ENCODE data around the gene GAPT.
"Not testable (repeated sequence)": the region's sequence is repeated elsewhere in the genome, so short reads cannot be mapped to it uniquely, and the experiment has no call there.

Gene GAPT

DNA sequence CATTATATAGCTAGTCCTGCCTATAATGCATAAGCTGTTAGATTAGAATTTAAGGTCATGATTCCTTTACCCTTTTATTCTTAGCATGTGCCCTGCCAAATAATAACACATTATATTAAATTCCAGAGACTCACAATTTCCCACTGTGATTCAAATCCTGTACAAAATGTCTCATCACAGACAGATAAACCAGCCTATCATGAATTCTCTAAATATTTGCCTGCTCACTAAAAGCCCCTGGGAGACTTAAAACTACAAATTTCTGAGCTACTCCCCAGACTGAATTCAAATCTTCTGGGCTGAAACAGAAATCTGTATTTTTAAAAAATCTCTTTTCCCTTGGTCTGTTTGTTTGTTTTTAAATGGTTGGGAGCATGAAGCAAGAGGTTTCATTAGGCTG, 32.7 kb downstream of the GAPT start:
- DNase-seq (ENCODE audit: low spot score), result no peak
- Histone ChIP-seq H3K23ac (ENCODE audit: low read depth, low read length, poor library complexity) (no peak overlapping the region), H3K9me3 (replicated peaks in 1 of 2; ENCODE audit: control insufficient read depth in 2 of 2, insufficient read depth in 1 of 2, low read depth in 1 of 2, low read length in 2 of 2) (no peaks in the 10 kb centered on the region), H3K27ac (replicated peaks; ENCODE audit: low read length) (no peak overlapping the region), H3K4me1 (ENCODE audit: control insufficient read depth in 2 of 2, insufficient read depth in 1 of 2, low read depth in 1 of 2, low read length in 2 of 2) (no peaks in the 10 kb centered on the region), H4K8ac (ENCODE audit: low read depth, low read length) (no peak overlapping the region), H3K36me3 (replicated peaks in 1 of 2; ENCODE audit: control insufficient read depth in 2 of 2, insufficient read depth in 2 of 2, low read length in 2 of 2) (no peaks in the 10 kb centered on the region), H2BK12ac (ENCODE audit: low read length) (no peak overlapping the region), H3K9ac (ENCODE audit: low read depth, low read length, poor library complexity) (no peak overlapping the region), H2BK120ac (ENCODE audit: low read depth, low read length) (no peak overlapping the region), H3K14ac (ENCODE audit: low read length) (no peak overlapping the region), H2BK15ac (ENCODE audit: low read length) (no peak overlapping the region), H2AFZ (ENCODE audit: low read length) (no peak overlapping the region), H3K79me1 (ENCODE audit: low read depth, low read length) (no peaks in the 10 kb centered on the region), H3K27me3 (ENCODE audit: control insufficient read depth in 3 of 3, insufficient read depth in 3 of 3, low read depth in 1 of 3, low read length in 3 of 3) (no peaks in the 10 kb centered on the region), H3K4ac (ENCODE audit: low read length) (no peak overlapping the region), H3K4me2 (ENCODE audit: insufficient read depth, low read length, poor library complexity, severe bottlenecking) (no peak overlapping the region), H2AK5ac (ENCODE audit: low read depth, low read length) (no peak overlapping the region), H4K91ac (ENCODE audit: low read depth, low read length, poor library complexity) (no peak overlapping the region), H3K18ac (ENCODE audit: low read length) (no peak overlapping the region), H3K4me3 (ENCODE audit: low read length in 2 of 2) (no peak overlapping the region), H2BK5ac (ENCODE audit: low read length) (no peak overlapping the region)

GRCh38 chr5:58524571-58524970, 33.3 kb downstream of the GAPT start:
- H3K14ac ChIP-seq (ENCODE audit: low read length), result no peak overlapping the region
- H2BK15ac ChIP-seq (ENCODE audit: low read length), result no peak overlapping the region
- no peaks in the 10 kb centered on the region for H3K4me1 ChIP-seq (ENCODE audit: control insufficient read depth in 2 of 2, insufficient read depth in 1 of 2, low read depth in 1 of 2, low read length in 2 of 2)
- no peak overlapping the region for H3K18ac ChIP-seq (ENCODE audit: low read length)
- H3K27ac ChIP-seq (replicated peaks; ENCODE audit: low read length), result no peak overlapping the region
- H2BK12ac ChIP-seq (ENCODE audit: low read length), result no peak overlapping the region
- no peak overlapping the region for H2AK5ac ChIP-seq (ENCODE audit: low read depth, low read length)
- WGBS, 2 donors (ENCODE audit: extremely low coverage in 2 of 2, insufficient read length in 2 of 2, insufficient replicate concordance in 1 of 2), result no CpG with 5 or more reads among the region's 1 CpG
- no peak overlapping the region for H3K4me3 ChIP-seq (ENCODE audit: low read length in 2 of 2)
- no peak overlapping the region for H4K8ac ChIP-seq (ENCODE audit: low read depth, low read length)
- no peak overlapping the region for H3K23ac ChIP-seq (ENCODE audit: low read depth, low read length, poor library complexity)
- H3K9ac ChIP-seq (ENCODE audit: low read depth, low read length, poor library complexity), result no peak overlapping the region
- H4K91ac ChIP-seq (ENCODE audit: low read depth, low read length, poor library complexity), result no peak overlapping the region
- no peak overlapping the region for H2BK120ac ChIP-seq (ENCODE audit: low read depth, low read length)
- H2BK5ac ChIP-seq (ENCODE audit: low read length), result no peak overlapping the region
- H2AFZ ChIP-seq (ENCODE audit: low read length), result no peak overlapping the region
- H3K4me2 ChIP-seq (ENCODE audit: insufficient read depth, low read length, poor library complexity, severe bottlenecking), result no peak overlapping the region
- no peaks in the 10 kb centered on the region for H3K79me1 ChIP-seq (ENCODE audit: low read depth, low read length)
- no peaks in the 10 kb centered on the region for H3K27me3 ChIP-seq (ENCODE audit: control insufficient read depth in 3 of 3, insufficient read depth in 3 of 3, low read depth in 1 of 3, low read length in 3 of 3)
- no peaks in the 10 kb centered on the region for H3K36me3 ChIP-seq (replicated peaks in 1 of 2; ENCODE audit: control insufficient read depth in 2 of 2, insufficient read depth in 2 of 2, low read length in 2 of 2)
- H3K4ac ChIP-seq (ENCODE audit: low read length), result no peak overlapping the region
- H3K9me3 ChIP-seq (replicated peaks in 1 of 2; ENCODE audit: control insufficient read depth in 2 of 2, insufficient read depth in 1 of 2, low read depth in 1 of 2, low read length in 2 of 2), result no peaks in the 10 kb centered on the region
- DNase-seq (ENCODE audit: low spot score), result no peak

DNA sequence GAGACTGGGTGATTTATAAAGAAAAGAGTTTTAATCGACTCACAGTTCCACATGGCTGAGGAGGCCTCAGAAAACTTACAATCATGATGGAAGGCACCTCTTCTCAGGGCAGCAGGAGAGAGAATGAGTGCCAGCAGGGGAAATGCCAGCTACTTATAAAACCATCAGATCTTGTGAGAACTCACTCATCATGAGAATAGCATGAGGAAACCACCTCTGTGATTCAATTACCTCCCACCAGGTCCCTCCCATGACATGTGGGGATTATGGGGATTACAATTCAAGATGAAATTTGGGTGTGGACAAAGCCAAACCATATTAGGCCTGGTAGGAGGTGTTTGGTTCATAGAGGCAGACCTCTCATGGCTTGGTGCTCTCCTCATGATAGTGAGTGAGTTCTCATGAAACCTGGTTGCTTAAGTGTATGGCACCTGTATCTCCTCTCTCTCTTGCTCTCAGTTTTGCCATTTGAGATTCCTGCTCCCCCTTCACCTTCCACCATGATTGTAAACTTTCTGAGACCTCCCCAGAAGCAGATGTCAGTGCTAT, 39.8 kb downstream of the GAPT start:
- H3K4me3 ChIP-seq (ENCODE audit: low read length in 2 of 2), result no peak overlapping the region
- no peak overlapping the region for H2AFZ ChIP-seq (ENCODE audit: low read length)
- peaks cover 0 to 2% of the 10 kb centered on the region in 2 donors for H3K9me3 ChIP-seq (replicated peaks in 1 of 2; ENCODE audit: control insufficient read depth in 2 of 2, insufficient read depth in 1 of 2, low read depth in 1 of 2, low read length in 2 of 2)
- no peak overlapping the region for H2AK5ac ChIP-seq (ENCODE audit: low read depth, low read length)
- no peak overlapping the region for H4K8ac ChIP-seq (ENCODE audit: low read depth, low read length)
- H3K36me3 ChIP-seq (replicated peaks in 1 of 2; ENCODE audit: control insufficient read depth in 2 of 2, insufficient read depth in 2 of 2, low read length in 2 of 2), result no peaks in the 10 kb centered on the region
- no peaks in the 10 kb centered on the region for H3K79me1 ChIP-seq (ENCODE audit: low read depth, low read length)
- no peak overlapping the region for H3K14ac ChIP-seq (ENCODE audit: low read length)
- no peak overlapping the region for H3K23ac ChIP-seq (ENCODE audit: low read depth, low read length, poor library complexity)
- no peaks in the 10 kb centered on the region for H3K27me3 ChIP-seq (ENCODE audit: control insufficient read depth in 3 of 3, insufficient read depth in 3 of 3, low read depth in 1 of 3, low read length in 3 of 3)
- no peak overlapping the region for H3K18ac ChIP-seq (ENCODE audit: low read length)
- no peak overlapping the region for H2BK12ac ChIP-seq (ENCODE audit: low read length)
- no peak overlapping the region for H3K27ac ChIP-seq (replicated peaks; ENCODE audit: low read length)
- H3K4me2 ChIP-seq (ENCODE audit: insufficient read depth, low read length, poor library complexity, severe bottlenecking), result no peak overlapping the region
- H2BK5ac ChIP-seq (ENCODE audit: low read length), result no peak overlapping the region
- H4K91ac ChIP-seq (ENCODE audit: low read depth, low read length, poor library complexity), result no peak overlapping the region
- H3K4ac ChIP-seq (ENCODE audit: low read length), result no peak overlapping the region
- no peak for DNase-seq (ENCODE audit: low spot score)
- no peak overlapping the region for H2BK15ac ChIP-seq (ENCODE audit: low read length)
- WGBS, 2 donors (ENCODE audit: extremely low coverage in 2 of 2, insufficient read length in 2 of 2, insufficient replicate concordance in 1 of 2), result no CpG with 5 or more reads among the region's 1 CpG
- no peak overlapping the region for H2BK120ac ChIP-seq (ENCODE audit: low read depth, low read length)
- no peak overlapping the region for H3K9ac ChIP-seq (ENCODE audit: low read depth, low read length, poor library complexity)
- no peaks in the 10 kb centered on the region for H3K4me1 ChIP-seq (ENCODE audit: control insufficient read depth in 2 of 2, insufficient read depth in 1 of 2, low read depth in 1 of 2, low read length in 2 of 2)

GRCh38 chr5:58541935-58542334, 50.7 kb downstream of the GAPT start:
- not testable (repeated sequence) for H3K79me1 ChIP-seq (ENCODE audit: low read depth, low read length); H3K9me3 ChIP-seq (replicated peaks in 1 of 2; ENCODE audit: control insufficient read depth in 2 of 2, insufficient read depth in 1 of 2, low read depth in 1 of 2, low read length in 2 of 2); H2AK5ac ChIP-seq (ENCODE audit: low read depth, low read length); H4K8ac ChIP-seq (ENCODE audit: low read depth, low read length); H3K36me3 ChIP-seq (replicated peaks in 1 of 2; ENCODE audit: control insufficient read depth in 2 of 2, insufficient read depth in 2 of 2, low read length in 2 of 2); H2BK120ac ChIP-seq (ENCODE audit: low read depth, low read length); H2BK5ac ChIP-seq (ENCODE audit: low read length); H3K23ac ChIP-seq (ENCODE audit: low read depth, low read length, poor library complexity); H3K27me3 ChIP-seq (ENCODE audit: control insufficient read depth in 3 of 3, insufficient read depth in 3 of 3, low read depth in 1 of 3, low read length in 3 of 3); H3K4me1 ChIP-seq (ENCODE audit: control insufficient read depth in 2 of 2, insufficient read depth in 1 of 2, low read depth in 1 of 2, low read length in 2 of 2); H2AFZ ChIP-seq (ENCODE audit: low read length); H4K91ac ChIP-seq (ENCODE audit: low read depth, low read length, poor library complexity); H2BK12ac ChIP-seq (ENCODE audit: low read length); H3K9ac ChIP-seq (ENCODE audit: low read depth, low read length, poor library complexity); H3K4ac ChIP-seq (ENCODE audit: low read length); H3K27ac ChIP-seq (replicated peaks; ENCODE audit: low read length); H3K18ac ChIP-seq (ENCODE audit: low read length); H3K4me3 ChIP-seq (ENCODE audit: low read length in 2 of 2); H3K14ac ChIP-seq (ENCODE audit: low read length); H3K4me2 ChIP-seq (ENCODE audit: insufficient read depth, low read length, poor library complexity, severe bottlenecking); DNase-seq (ENCODE audit: low spot score); H2BK15ac ChIP-seq (ENCODE audit: low read length)
- WGBS, 2 donors (ENCODE audit: extremely low coverage in 2 of 2, insufficient read length in 2 of 2, insufficient replicate concordance in 1 of 2), result no CpG with 5 or more reads among the region's 9 CpGs

All from neuronal stem cell (in vitro differentiated cells).